ENCODE measurements around the gene HDDC3.
A peak's percentile ranks its signal among the peaks of the same experiment; 100 is the strongest.

HDDC3 gene

DNA sequence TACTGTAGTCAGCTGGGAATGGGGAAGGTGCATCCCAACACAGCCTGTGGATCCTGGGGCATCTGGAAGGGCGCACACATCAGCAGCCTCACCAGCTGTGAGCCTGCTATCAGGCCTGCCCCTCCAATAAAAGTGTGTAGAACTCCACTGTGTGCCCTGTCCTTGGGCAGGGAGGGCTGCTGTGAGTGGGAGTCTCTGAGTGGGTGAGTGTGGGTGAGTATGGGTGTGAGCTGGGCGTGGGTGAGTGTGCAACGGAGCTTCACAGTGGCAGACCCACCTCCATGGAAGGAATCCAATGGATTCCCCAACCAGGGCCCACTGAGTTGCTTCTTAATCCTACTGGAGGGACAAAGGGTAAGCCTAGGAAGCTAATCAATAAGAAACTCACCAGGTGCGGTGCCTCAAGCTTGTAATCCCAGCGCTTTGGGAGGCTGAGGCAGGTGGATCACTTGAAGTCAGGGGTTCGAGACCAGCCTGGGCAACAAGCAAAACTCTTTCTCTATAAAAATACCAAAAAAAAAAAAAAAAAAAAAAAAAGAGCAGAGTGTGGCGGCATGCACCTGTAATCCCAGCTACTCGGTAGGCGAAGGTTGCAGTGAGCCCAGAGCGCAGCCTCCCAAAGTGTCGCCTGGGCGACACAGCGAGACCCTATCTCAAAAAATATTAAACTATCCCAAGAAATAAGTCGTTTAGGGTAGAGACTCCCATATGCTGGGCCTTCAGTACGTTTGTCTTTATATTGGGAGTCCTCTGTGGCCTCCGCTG, 21.8 kb upstream of the HDDC3 start:
- DNase-seq, result no peak

DNA sequence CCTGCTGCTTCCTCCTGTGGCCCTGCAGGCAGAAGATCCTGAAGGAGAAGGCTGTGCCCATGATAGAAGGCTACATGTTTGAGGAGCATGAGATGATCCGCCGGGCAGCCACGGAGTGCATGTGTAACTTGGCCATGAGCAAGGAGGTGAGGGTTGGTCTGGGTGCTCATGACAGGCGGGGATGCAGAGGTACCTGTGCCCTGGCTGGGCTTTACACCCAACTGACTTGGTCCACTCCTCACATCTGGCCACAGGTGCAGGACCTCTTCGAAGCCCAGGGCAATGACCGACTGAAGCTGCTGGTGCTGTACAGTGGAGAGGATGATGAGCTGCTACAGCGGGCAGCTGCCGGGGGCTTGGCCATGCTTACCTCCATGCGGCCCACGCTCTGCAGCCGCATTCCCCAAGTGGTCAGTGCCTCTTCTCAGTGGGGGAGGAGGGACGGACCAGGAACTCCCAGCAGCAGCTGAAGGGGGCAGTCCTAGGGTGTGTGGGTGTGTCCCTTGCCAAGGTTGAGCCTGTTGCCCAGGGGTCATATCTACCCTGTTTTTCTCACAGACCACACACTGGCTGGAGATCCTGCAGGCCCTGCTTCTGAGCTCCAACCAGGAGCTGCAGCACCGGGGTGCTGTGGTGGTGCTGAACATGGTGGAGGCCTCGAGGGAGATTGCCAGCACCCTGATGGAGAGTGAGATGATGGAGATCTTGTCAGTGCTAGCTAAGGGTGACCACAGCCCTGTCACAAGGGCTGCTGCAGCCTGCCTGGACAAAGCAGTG, 20.7 kb upstream of the HDDC3 start:
- DNase-seq, result no peak

DNA sequence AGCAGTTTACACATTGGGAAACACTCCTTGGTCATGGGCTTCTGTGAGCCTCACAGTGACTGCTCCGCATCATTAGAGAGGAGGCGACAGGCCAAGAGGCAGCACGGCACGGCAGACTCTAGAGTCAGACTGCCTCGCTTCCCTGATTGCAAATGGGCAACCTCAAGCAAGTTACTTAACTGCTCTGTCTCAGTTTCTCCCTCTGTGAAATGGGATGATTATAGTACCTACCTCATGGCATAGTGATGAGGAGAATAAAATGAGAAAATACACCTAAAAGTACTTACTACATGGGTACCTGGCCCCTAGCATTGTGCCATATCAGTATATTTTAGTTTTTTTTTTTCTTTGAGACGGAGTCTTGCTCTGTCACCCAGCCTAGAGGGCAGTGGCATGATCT, 18.3 kb upstream of the HDDC3 start:
- DNase-seq, result no peak

DNA sequence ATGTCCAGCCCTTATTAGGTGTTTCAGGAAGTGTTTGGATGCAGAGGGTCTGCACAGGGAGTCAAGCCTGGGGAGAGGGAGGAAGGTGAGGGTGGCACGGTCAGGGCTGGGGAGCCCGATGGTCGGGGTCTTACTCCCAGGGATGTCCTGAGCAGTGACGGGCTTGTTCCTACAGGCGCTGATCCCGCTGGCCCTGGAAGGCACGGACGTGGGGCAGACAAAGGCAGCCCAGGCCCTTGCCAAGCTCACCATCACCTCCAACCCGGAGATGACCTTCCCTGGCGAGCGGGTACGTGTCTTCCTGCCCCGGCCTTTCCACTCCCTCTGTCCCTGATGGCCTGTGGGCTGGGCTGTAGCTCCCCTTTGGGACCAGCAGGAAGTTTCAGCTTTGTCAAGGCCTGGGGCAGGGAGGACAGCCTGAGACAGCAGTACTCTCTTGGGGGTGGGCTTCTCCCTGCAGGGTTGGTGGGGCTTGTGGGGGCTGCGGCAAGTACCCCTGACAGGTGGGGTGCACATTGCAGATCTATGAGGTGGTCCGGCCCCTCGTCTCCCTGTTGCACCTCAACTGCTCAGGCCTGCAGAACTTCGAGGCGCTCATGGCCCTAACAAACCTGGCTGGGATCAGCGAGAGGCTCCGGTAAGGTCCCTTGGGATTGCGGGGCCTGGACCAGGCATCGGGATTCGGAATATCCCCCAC, 17.8 kb upstream of the HDDC3 start:
- DNase-seq, result no peak

DNA sequence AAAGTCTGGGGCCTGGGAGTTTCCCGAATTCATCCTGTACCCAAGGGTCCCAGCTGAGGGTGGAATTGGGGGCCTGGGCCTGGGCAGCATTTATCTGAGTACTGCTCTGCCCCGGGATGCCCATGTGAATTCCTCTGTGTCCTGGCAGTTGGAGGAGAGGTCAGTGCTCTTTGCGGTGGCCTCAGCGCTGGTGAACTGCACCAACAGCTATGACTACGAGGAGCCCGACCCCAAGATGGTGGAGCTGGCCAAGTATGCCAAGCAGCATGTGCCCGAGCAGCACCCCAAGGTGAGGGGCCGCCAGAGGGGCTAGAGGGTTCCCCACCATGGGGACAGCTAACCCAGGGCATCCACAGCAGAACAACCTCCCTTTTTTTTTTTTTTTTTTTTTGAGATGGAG, 16.2 kb upstream of the HDDC3 start:
- DNase-seq, result no peak

DNA sequence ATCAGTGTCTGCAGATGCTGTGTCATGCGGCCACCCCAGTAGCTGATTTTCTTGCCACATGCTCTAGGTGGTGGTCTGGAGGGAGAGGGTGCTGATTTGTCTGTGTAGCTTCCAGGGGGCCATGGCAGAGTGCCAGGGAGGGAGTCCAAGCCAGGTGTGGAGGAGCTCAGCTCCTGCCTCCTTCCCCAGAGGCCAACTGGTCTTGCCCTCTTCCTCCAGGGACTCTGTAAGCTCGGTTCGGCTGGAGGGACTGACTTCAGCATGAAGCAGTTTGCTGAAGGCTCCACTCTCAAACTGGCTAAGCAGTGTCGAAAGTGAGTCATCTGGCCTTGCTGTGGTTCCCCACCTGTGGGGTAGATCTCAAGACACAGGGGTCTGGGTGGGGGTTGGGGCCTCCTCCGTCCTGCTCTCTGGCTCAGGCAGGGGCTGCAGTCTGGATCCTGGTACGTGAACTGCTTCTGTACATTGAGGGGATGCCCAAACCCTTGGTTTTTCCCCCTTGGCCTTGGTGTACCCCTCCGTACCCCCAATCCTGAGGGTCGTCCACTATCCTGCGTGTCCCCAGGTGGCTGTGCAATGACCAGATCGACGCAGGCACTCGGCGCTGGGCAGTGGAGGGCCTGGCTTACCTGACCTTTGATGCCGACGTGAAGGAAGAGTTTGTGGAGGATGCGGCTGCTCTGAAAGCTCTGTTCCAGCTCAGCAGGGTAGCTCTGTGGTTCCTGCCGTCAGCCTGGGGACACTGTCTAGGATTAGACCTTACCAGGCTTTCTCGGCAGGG, 15.4 kb upstream of the HDDC3 start:
- no peak for DNase-seq

DNA sequence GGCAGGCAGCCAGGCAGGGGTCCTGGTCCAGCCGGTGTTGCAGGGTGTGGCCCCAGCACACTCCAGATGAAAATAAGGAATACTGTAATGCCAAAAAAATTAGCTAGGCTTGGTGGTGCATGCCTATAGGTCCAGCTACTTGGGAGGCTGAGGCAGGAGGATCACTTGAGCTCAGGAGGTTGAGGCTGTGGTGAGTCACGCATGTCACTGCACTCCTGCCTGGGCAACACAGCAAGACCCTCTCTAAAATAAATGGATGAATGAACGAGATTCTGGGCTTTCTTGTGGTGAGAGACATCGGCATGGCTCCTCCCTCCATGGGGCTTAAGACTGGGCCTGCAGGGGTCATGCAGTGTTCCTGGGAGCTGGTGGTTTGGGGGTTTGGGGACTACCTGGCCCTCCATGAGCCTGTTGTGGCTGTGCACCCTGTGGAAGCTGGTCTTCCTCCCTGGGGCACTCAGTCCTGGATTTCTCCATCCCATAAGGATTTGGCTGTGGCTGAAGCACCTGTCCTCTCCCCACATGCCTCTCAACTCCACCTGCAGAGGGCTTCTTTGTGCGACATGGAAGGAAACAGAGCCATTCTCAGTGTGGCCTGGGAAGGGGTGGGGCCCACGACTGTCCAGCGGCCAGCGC, 14.7 kb upstream of the HDDC3 start:
- DNase-seq, result no peak

DNA sequence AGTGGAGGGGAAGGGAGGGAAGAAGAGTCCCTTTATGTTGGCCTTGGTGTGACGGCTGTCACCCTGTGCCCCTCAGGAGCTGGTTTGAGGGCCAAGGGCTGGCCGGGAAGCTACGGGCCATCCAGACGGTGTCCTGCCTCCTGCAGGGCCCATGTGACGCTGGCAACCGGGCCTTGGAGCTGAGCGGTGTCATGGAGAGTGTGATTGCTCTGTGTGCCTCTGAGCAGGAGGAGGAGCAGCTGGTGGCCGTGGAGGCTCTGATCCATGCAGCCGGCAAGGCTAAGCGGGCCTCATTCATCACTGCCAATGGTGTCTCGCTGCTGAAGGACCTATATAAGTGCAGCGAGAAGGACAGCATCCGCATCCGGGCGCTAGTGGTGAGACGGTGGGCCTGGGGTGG, 14.2 kb upstream of the HDDC3 start:
- DNase-seq, result no peak

DNA sequence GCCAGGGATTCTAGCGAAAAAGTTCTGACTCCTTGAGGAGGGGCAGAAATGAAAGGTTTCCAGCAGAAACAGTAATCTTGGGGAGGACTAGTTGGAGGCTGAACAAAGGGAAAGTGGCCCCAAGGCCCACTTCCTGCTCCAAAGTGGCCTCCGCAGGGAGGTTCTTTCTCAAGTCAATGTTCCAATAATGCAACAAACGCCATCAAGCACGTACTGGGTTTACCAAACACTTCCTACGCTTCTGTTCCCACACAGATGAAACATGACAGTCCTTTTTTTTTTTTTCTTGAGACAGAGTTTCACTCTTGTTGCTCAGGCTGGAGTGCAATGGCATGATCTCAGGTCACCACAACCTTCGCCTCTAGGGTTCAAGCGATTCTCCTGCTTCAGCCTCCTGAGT, 12.7 kb upstream of the HDDC3 start:
- no peak for DNase-seq

DNA sequence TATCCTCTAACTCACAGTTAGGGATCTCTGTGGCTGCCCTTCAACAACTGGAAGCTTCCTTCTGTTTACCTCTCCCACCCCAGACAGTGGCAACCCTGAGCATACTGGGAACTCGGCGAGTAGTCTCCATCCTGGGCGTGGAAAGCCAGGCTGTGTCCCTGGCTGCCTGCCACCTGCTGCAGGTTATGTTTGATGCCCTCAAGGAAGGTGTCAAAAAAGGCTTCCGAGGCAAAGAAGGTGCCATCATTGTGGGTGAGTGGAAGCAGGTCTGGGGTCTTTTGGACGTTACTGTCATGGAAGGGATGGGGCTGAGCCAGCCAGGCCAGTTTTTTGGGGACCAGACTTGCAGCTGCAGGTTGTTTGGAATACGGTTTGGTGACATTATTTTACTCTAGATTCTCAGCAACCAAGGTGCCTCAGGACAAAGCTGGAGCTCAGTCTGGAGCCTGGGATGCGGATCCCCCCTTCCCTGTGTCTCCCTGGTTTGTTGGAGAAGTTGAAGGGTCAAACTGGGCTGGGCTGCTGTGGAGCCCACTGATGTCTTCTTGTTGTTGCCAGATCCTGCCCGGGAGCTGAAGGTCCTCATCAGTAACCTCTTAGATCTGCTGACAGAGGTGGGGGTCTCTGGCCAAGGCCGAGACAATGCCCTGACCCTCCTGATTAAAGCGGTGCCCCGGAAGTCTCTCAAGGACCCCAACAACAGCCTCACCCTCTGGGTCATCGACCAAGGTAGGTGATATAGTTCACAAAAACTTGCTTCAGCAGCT, 10.2 kb upstream of the HDDC3 start:
- no peak for DNase-seq

DNA sequence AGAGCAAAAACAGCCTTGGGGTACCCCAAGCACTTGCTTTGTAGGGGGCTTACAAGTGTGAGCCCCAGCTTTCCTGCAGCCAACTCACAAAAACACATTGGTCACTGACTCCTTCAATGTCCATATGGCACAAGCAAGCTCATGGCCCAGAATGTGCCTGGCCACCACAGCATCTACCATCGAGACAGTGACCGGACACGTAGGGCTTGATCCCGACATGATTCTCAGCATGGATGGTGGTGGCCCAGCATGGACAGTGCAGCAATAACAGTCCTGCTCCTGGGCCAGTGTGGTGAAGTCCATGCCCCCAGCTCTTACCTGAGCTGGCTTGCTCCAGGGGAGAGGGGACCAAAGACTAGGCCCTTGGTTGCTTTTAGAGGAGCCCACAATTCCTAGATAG, 8.7 kb upstream of the HDDC3 start:
- no peak for DNase-seq

DNA sequence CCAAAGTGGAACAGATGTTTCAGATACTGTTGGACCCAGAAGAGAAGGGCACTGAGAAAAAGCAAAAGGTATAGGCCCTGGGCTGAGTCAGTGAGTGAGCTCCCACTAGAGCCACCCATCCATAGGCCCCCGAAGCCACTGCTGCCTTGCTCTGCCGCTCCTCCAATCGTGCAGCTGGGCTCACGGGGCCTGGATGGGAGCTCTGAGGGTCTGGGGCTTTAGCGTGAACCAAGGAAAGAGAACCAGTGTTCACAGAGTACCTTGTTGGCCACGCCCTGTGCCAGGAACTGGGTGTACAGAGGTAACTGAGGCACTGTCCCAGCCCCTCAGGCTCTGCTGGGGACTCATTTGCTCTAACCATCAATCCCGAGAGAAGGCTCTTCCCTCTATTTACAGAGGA, 7.4 kb upstream of the HDDC3 start:
- DNase-seq, result no peak

DNA sequence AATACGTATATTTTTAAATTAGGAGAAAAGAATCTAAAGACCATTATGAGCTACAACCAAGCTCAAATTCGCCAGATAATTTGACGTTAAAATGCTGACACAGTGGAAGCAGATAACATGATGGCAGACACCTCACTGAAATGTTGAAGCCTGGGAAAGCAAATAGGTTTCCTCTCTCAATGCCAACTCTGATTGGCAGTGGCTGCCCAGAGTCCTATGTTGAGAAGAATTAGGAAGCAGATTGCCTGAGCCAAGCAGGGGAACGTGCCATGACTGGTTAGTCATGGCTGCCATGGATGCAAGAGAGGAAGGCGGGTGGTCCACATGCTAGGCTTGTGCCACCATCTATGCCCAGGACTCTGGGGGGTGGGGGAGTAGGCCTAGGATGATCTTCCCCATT, 5.9 kb upstream of the HDDC3 start:
- DNase-seq, result no peak

DNA sequence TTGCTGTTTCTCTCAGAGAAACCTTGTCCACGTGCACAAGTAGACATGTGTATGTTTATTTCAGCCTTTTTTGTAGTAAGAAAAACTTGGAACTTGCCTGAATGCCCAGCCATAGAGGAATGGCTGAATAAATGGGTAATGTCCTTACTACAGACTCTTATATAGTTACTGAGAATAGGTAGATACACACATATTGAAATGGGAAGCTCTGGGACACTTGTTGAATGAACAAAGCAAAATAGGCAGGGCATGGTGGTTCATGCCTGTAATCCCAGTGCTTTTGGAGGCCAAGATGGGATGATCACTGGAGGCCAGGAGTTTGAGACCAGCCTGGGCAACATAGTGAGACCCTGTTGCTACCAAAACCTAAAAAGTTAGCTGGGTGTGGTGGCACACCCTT, 4.5 kb upstream of the HDDC3 start:
- no peak for DNase-seq

DNA sequence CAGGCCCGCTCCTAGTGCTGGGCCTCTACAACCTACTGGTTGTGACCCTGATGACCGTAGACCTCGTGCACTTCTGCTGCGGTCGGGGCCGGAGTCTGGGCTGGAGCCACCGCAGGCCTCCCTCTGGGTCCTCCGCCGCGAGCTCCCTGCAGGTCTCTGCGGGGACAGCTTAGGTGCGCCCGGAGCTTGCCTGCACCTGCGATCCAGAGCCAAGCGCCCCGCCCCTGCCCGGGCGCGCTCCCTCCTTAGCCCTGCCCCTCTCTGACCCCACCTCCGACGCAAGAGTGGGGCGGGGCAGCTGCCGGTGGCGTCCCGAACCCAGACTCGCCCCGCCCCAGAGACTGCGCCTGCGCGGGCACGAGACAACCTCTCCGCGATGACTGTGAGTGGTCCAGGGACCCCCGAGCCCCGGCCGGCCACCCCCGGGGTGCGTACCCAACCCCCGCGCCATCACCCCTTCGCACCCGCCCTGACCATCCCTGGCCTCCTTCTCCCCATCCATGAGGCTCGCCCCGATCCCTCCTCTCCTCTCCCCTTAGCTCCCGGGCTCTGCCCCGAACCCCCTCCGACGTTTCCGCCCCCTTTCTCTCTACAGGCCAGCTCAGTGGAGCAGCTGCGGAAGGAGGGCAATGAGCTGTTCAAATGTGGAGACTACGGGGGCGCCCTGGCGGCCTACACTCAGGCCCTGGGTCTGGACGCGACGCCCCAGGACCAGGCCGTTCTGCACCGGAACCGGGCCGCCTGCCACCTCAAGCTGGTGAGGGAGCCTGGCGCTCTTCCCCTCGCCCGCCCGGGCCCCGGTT, 2.8 kb upstream of the HDDC3 start, which contains the start of gene UNC45A:
Gene UNC45A, plus strand, starts transcription at position 337 of the 803 bp plus-strand sequence. Its CDS starts 40 bp downstream, at position 377.
- peak; percentile 87 to 98 (median 90) for DNase-seq

DNA sequence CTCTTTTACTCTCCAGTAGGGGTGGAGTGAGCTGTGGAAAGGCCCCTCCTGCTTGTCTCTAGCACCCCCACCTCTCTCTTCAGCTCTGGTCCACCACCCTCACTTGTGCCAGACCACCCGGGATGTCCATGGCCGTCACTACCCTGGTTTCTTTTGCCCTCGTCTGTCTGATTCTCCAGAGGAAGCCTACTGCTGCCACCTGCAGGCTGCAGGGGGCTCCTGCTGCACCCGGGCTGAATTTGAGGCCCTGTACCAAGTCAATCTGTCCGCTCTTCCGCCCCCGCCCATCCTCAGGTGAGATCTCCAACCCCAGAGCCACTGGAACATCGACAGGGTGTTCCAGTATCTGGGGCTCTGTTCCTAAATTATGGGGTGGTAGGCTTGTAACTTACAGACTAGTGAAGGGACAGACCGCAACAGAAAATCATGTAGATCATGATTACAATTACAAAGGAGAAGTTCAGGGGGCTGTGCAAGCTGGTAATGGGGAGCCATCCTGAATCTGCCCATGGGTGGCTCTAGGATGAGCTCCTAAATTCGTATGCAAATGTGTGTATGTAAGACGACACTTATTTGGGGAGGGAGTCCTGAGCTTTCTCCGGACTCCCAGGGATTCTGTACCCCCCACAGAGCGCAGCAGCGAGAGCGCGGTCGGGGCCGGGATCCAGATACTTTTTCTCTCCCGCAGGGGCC, 2.1 kb upstream of the HDDC3 start:
- peak; percentile 47 to 76 (median 56) for DNase-seq

DNA sequence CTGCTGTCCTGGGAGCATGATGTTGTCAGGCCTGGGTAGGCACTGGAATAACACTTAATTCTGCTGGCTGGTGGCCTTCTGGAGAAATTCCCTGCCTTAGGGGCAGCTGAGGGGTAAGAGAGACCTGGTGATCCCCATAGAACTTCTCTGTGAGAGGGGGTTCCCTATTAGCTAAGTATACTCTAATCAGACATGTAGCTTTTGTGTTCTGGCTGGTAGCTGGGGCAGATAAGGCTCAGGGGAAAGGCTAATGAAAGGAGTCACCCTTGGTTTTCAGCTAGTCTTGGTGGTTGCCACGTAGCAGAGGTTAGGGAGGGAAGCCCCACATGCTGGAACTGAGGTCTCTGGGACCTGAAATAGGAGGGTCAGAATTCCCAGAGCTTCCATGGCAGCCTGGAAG, 952 bp upstream of the HDDC3 start:
- no peak for DNase-seq

DNA sequence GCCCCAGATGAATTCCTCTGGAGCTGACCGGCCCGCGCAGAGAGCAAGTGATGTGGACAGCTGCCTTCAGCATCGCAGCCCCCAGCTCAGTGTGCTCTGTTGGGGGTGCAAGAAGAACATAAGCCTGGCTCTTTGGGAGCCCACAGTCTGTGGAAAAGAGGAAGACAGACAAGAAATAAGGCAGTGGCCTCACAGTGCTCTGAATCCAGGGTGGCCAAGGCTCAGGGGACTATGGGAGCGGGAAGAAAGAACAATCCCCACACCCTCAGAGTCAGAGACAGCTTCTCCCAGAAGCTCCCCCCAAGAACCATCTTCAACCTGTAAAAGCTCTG, 277 bp upstream of the HDDC3 start:
- no peak for DNase-seq

DNA sequence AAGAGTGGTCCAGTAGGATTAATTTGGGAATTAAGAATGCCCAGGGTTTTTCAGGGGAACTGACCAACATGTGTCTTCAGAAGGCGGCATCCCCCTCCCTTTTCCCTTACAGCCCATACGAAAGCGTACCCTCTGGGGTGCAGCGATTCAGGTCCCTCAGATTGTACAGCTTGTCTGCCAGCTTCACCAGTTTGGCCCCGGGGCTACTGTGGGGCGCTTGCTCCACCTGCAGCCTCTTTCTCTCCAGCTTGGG, 848 bp downstream of the HDDC3 start:
- DNase-seq, result no peak

DNA sequence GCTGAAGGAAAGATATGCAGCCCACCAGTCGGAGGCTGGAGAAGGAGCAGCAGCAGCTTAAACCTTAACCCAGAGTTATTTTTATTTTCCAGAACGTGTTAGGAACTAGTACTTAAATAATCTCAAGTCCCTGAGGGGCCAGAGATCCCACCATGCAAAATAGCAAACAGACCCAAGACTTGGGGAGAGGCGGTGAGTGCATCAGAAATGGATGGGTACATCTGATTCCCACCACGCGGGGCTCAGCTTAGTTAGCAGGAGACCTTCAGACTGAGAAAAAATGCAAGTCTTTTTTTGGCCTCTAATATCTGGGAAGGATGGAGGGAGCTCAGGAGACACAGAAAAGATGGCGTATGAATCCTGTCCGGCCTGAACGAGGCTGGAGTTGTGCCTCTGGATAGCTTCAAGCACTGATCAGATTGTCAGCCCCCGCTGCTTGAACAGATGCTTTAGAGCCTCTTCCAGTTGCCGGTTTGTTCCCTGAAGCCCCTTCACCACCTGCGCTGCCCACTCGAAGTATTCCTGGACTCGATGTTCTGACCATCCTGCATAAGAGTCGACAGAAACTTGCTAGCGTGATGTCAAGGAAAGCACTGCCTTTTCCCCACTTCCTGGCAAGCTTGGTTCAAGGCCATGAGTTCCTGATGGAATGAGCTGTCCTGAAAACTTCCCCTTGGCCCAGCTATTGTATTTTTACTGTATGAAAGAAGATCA, 1.3 kb downstream of the HDDC3 start:
- no peak for DNase-seq

Measured in activated naive CD4-positive, alpha-beta T cell (primary cell).